Measurements from ENCODE around the gene RAB13. TPM values are rescaled to one million over a fixed set of nuclear protein-coding genes. Genes with fewer than 3 reads are reported as not detected.

The RAB13 gene
- total and polyA plus RNA-seq, 2 of the 13 experiments (the other 11 are each of a cell fraction or from before 2014, with no cell fraction given), result 15.9 to 24.7 TPM

DNA sequence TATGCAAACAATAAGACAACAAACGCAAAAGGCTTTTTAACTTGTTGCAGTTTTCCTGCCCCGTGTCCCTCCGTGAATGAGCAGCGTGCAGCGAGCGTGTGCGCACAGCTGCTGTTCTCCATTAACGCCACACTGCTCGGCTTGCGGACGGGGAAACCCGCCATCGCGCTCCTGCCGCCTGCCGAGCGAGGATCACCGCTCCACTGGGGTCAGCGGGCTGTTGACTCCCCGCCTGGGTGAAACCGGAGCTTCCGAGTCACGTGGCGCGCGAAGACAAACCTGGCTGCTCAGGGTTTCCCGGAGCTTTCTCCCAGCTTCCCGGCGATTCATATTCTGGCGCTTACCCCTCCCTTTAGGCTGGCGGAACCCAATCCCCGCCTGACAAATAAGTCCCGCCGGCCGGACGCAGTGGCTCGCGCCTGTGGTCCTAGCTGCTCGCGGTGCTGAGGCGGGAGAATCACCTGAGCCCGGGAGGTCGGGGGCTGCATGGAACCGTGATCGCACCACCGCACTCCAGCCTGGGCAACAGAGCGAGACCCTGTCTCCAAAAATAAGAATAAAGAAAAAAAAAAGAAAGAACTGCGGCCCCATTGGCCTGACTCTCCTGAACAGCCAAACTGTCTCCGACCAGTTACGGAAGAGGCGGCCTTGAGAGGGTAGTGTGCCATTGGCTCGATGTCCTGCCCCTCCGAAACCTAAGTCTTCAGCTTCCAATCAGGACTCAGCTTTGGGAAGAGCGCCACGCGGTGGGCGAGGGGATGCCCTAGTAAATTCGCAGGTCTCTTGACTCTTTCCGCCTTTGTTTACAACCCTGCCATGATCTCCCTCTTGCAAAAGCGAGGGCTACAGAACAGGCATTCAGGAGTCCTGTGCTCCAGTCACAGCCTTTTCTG is 18.8 kb downstream of the RAB13 start, which contains the start of gene CREB3L4 (continued):
- TF ChIP-seq, protein P1, sequence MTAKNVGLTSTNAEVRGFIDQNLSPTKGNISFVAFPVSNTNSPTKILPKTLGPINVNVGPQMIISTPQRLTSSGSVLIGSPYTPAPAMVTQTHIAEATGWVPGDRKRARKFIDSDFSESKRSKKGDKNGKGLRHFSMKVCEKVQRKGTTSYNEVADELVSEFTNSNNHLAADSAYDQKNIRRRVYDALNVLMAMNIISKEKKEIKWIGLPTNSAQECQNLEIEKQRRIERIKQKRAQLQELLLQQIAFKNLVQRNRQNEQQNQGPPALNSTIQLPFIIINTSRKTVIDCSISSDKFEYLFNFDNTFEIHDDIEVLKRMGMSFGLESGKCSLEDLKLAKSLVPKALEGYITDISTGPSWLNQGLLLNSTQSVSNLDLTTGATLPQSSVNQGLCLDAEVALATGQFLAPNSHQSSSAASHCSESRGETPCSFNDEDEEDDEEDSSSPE (CRISPR knock-in tag; IDR thresholded peaks at IDR 0.05), result peak; percentile 86
- TF ChIP-seq, protein P2, sequence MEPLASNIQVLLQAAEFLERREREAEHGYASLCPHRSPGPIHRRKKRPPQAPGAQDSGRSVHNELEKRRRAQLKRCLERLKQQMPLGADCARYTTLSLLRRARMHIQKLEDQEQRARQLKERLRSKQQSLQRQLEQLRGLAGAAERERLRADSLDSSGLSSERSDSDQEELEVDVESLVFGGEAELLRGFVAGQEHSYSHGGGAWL (CRISPR knock-in tag; IDR thresholded peaks at IDR 0.05), result peak; percentile 91
- TF ChIP-seq MATR3 (CRISPR knock-in tag; IDR thresholded peaks at IDR 0.05) (no peak), NRL (CRISPR knock-in tag; IDR thresholded peaks at IDR 0.05; ENCODE audit: borderline replicate concordance) (peak; percentile 95), MED13 (CRISPR knock-in tag; IDR thresholded peaks at IDR 0.05) (no peak), PCBP1 (IDR thresholded peaks at IDR 0.05; ENCODE audit: borderline replicate concordance, low read depth, low read length) (0 out of 2 replicates have a peak, but pooled peaks have one; percentile 64), RFXANK (CRISPR knock-in tag; IDR thresholded peaks at IDR 0.05) (no peak), ZNF256 (CRISPR knock-in tag; conservative IDR thresholded peaks at IDR 0.05) (peak; percentile 66; the same call in 1 of the 2 replicates), ZNF3 (CRISPR knock-in tag; IDR thresholded peaks at IDR 0.05) (no peak), ZNF367 (CRISPR knock-in tag; IDR thresholded peaks at IDR 0.05; ENCODE audit: borderline replicate concordance) (no peak; the same call in 1 of the 2 replicates), ZNF543 (CRISPR knock-in tag; IDR thresholded peaks at IDR 0.05) (peak; percentile 82; the same call in 1 of the 2 replicates), HES4 (CRISPR knock-in tag; IDR thresholded peaks at IDR 0.05; ENCODE audit: borderline replicate concordance) (peak; percentile 77; the same call in 1 of the 2 replicates), AKAP8 (CRISPR knock-in tag; IDR thresholded peaks at IDR 0.05) (peak; percentile 83), ZFP41 (CRISPR knock-in tag; IDR thresholded peaks at IDR 0.05; ENCODE audit: borderline replicate concordance) (no peak), NCOA2 (CRISPR knock-in tag; IDR thresholded peaks at IDR 0.05) (peak; percentile 58; the same call in 1 of the 2 replicates), NFE2L1 (CRISPR knock-in tag; IDR thresholded peaks at IDR 0.05; ENCODE audit: borderline replicate concordance) (no peak), DPF2 (CRISPR knock-in tag; IDR thresholded peaks at IDR 0.05; ENCODE audit: borderline replicate concordance, low read depth) (no peak), ZNF446 (CRISPR knock-in tag; IDR thresholded peaks at IDR 0.05) (0 out of 2 replicates have a peak, but pooled peaks have one; percentile 54), ZC3H4 (CRISPR knock-in tag; IDR thresholded peaks at IDR 0.05; ENCODE audit: borderline replicate concordance) (no peak), TCF7L2 (IDR thresholded peaks at IDR 0.05; ENCODE audit: low read depth, low read length) (no peak), NR3C1 (CRISPR knock-in tag; IDR thresholded peaks at IDR 0.05) (no peak), AGO1 (IDR thresholded peaks at IDR 0.05; ENCODE audit: low read depth, low read length, poor library complexity, severe bottlenecking) (peak; percentile 79), ZNF724P (CRISPR knock-in tag; IDR thresholded peaks at IDR 0.05; ENCODE audit: borderline replicate concordance) (peak; percentile 88), PPARG (CRISPR knock-in tag; conservative IDR thresholded peaks at IDR 0.05) (no peak)
- TF ChIP-seq, protein P3, sequence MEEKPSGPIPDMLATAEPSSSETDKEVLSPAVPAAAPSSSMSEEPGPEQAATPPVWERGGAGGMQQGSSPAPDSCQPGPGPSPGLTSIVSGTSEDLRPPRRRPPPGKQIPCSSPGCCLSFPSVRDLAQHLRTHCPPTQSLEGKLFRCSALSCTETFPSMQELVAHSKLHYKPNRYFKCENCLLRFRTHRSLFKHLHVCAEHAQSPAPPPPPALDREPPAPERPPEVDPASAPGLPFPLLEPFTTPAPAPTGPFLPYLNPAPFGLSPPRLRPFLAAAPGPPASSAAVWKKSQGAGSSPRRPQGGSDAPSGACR (CRISPR knock-in tag; IDR thresholded peaks at IDR 0.05), result peak; percentile 38; the same call in 1 of the 2 replicates
- TF ChIP-seq, protein P4, sequence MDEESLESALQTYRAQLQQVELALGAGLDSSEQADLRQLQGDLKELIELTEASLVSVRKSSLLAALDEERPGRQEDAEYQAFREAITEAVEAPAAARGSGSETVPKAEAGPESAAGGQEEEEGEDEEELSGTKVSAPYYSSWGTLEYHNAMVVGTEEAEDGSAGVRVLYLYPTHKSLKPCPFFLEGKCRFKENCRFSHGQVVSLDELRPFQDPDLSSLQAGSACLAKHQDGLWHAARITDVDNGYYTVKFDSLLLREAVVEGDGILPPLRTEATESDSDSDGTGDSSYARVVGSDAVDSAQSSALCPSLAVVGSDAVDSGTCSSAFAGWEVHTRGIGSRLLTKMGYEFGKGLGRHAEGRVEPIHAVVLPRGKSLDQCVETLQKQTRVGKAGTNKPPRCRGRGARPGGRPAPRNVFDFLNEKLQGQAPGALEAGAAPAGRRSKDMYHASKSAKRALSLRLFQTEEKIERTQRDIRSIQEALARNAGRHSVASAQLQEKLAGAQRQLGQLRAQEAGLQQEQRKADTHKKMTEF (CRISPR knock-in tag; IDR thresholded peaks at IDR 0.05), result peak; percentile 67
- TF ChIP-seq, protein P5, sequence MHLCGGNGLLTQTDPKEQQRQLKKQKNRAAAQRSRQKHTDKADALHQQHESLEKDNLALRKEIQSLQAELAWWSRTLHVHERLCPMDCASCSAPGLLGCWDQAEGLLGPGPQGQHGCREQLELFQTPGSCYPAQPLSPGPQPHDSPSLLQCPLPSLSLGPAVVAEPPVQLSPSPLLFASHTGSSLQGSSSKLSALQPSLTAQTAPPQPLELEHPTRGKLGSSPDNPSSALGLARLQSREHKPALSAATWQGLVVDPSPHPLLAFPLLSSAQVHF (CRISPR knock-in tag; IDR thresholded peaks at IDR 0.05), result no peak; the same call in 1 of the 2 replicates
